Measurements from ENCODE around the gene PFDN5. TPM values are rescaled to one million over a fixed set of nuclear protein-coding genes. Genes with fewer than 3 reads are reported as not detected.
A peak's percentile ranks its signal among the peaks of the same experiment; 100 is the strongest.
"Not testable (repeated sequence)": the region's sequence is repeated elsewhere in the genome, so short reads cannot be mapped to it uniquely, and the experiment has no call there.

PFDN5 gene
- total RNA-seq, 1 experiment from 2014 or later = 309 TPM

DNA sequence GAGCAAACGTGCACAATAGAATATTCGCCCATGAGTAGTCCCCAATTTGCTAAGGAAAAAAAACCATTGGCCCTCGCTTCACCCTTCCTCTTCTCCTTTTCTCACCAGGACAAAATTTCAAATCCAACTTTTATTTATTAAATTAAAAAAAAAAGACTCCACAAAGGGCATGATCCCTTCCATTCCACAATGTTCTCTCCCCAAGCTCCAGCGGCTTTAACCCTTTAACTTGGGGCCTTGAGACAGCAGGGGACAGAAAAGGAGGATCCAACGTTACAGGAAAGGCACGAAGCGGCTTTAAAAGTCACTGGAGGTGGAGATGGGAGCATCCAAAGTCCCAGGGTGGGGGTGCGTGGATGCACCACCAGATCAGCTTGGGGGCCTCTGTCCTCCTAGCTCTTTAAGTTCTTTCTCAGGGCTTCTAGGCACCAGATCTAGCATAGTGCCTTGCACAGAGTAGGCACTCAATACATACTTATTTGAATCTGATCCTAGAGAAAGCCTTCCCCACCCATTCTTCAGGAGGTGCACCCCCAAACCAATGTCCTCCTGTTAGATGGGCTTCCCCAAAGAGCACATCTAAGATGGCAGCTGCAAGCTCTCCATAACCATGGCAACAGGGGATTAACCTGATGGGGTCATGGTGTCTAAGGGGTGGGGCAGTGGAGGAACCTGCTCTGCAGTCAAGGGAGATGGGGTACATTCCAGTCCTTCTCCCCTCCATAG lies 31.3 kb downstream of the PFDN5 start:
- no peak for DNase-seq (ENCODE audit: low read depth)

DNA sequence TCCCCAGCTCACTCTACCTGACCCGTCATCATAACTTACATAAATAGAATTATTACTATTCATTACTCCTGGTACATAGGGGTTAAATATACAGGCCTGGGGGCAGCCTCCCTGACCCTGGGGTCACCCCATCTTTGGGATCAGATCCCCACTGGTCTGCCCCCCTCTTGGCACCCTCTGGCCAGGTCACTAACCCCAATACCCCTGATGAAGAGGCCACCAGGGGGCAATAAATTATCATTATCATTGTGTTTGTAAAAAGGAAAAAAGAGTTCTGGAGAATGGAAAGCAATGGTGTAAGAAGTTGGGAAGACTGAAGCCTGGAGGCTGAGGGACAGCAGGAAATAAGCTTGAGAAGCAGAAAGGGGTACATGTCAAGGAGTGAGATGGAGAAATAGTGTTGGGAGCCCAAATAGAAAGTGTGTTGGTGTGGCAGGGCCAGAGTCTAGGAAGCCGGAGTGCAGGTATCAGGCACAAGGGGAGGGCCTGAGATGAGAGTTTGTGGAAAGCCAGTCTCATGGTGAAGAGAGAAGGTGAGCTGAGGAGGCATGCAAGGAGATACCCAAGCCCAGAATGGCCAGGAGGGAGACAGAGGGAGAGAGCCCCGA lies 32.2 kb downstream of the PFDN5 start:
- peak; percentile 24 for DNase-seq (ENCODE audit: low read depth)

DNA sequence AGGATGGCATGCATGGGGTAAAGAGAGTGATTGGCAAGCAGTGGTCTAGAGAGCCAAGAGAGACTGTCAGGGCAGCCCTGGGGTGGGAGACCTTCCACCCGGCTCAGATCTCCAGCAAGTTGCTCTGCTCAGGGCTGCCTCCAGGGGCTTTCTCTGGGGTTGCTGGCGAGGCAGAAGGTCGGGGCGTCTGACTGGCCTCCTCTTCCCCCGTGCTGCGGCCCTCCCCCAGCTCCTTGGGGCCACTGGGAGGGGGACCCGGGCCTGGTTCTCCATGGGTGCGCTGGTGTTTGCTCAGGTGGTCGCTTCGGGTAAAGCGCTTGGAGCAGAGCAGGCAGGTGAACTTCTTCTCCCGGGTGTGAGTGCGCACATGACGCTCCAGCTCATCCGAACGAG lies 32.7 kb downstream of the PFDN5 start:
- no peak for DNase-seq (ENCODE audit: low read depth)

DNA sequence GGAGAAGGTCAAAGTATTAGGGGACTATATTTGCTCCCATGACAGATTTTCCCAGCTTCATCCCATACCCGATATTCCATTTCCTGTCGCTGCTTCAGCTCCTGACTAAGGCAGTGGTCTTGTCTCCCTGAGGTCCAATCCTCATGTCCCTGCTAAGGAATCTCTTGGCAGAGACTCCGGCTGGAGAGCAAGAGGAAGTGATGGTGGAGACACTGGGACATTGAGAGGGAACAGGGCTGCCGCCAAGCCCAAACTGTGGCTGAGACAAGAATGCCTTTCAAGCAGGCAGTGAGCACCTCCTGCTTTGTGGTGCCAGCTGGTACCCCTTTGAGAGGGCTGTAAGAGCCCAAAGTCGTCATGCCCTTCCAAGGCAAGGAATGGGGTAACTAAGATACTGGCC lies 35.3 kb downstream of the PFDN5 start:
- no peak for DNase-seq (ENCODE audit: low read depth)

DNA sequence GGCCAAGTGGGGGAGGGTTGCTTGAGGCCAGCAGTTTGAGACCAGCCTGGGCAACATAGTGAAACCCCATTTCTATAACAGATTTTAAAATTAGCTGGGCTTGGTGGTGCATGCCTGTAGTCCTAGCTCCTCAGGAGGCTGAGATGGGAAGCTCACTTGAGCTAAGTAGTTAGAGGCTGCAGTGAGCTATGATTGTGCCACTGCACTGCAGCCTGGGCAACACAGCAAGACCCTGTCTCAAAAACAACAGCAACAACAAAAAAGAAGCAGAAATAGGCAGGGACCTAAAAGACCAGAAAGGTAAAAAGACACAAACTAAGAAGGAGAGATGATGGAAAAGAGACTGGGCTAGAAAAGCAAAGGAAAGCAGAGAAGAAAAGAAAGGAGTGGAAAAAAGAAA lies 37.0 kb downstream of the PFDN5 start:
- DNase-seq (ENCODE audit: low read depth) = not testable (repeated sequence)

DNA sequence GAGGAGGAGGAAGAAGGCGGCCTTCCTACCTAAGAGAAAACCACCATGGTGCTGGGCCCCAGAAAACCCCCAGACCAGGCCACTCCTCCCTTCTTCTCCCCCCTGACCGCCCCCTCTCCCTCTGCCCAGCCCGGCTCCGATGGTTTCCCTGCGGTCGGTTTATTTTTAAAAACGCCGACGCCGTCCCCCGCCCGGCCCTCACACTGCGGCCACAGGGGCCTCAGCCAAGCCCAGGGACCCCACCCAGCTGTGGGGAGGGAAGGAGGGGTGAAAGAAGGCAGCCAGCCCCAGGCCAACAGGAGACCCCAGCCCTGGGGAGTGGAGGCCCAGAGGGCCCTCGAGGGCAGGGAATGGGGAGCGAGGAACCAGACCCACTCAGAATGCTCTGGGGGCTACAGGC lies 37.4 kb downstream of the PFDN5 start:
- DNase-seq (ENCODE audit: low read depth) = no peak

DNA sequence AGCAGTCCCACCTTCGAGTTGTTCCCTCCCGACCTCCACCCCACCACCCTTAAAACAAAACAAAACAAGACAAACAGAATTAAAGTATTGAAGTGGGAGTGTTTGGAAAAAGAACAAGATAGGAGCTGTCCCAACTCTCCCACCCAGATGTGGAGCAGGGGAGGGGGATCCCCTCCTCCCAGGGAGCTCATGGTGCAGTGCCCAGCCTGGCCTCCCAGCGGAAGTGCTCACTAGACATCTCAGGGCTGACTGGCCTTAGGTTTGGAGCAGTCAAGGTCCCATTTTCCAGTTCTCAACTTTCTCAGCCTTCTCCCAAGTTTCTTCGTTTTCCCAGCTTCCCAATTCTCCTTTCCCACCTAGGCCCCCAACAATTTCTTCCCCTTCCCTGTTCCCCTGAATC lies 37.9 kb downstream of the PFDN5 start:
- DNase-seq (ENCODE audit: low read depth) = no peak

DNA sequence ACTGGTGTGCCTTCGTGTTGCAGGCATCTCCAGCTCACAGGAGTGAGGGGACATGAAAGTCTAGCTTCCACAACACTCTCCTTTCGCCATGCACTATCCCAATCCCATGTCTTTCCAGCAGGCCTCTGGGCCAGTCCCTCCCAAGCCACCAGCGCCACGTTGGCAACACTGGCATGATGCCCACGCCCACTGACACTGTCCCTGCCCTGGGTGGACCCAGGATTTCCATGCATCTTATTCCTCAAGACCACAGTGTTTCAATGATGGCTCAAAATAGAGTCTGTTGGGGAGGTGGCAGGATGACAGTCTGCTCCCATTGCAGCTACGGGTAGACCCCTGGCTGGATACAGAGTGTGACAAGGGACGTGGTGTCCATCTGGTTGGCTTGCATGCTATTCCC lies 38.5 kb downstream of the PFDN5 start:
- DNase-seq (ENCODE audit: low read depth) = no peak

DNA sequence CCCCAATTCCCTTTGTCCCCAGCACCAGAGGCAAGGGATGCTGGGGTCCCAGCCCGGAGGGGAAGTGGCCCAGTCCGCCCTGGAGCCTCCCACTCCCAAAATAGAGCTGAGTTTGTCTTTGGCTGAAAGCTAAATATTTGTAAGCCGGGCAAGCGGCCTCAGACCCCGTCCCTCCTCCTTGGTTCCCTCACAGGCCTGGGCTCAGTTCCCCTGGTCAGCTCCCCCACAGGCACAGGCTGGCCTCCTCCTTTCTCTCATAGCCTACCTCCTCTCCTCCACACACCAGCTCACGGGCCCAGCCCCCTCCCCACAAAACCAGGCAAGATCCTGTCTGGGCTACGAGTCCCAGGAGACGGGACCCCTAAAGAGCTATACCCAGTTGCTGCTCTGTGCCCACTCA lies 39.5 kb downstream of the PFDN5 start:
- no peak for DNase-seq (ENCODE audit: low read depth)

DNA sequence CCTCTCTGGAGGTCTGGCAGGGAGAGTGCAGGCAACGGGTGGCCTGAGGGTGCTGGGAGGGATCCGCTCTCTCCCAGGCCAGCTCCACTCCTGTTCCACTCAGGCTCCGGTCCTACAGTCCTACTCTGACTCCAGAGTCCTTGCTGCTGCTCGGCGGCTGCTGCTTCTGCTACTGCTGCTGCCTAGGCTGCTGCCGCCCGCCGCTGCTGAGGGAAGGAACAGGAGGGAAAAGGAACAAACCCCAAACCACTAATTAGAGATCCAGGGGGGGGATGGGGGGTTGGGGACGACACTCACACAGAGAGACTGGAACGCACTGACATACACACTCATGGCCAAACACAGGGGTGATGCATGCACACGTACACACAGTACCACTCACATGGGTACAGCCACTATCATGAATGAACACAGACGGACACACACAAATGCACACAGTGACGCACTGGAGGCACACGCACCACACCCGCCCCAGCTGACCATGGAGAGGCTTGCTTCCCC lies 40.9 kb downstream of the PFDN5 start, which contains the start of gene SP7:
Gene SP7 (minus strand): TSS at position 174 of the 501 bp plus-strand sequence. CDS start 708 bp downstream, outside the sequence.
- DNase-seq (ENCODE audit: low read depth) = no peak

DNA sequence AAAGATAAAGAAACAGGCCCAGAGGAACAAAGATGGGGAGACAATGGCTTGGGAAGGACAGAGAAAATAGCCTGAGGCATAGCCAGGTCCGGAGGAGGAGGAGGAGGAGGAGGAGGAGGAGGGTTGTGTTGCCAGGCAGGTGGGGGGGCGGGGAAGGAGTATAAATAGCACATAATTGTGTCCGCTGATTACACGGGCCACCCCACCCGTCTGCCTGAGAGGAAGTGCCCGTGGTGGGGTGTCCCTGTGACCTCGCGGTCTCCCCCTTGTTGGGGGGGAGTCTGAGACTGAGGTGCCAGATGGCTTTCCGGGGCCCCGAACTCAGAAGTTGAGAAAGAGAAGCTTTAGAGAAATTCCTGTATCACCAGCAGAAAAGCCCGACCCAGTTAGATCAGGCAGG lies 42.7 kb downstream of the PFDN5 start:
- DNase-seq (ENCODE audit: low read depth) = no peak

DNA sequence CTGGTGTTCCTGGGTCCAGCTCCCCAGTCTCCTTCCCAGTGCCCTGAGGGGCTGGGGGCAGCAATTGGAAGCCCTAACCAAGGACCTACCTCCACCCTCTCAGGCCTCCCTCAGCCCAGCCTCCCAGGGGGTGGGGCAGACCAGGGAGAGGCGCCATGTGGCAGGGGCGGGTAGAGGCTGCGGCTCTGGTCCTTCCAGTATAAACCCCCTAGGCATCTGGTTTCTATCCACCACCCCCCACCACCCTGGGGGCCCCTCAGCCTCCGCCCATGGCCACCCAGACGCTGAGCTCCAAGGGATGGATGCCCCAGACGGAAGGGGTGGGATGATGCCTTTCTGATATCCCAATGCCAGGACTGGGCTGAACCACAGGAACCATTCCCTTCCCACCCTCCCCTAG lies 43.6 kb downstream of the PFDN5 start:
- DNase-seq (ENCODE audit: low read depth) = no peak

DNA sequence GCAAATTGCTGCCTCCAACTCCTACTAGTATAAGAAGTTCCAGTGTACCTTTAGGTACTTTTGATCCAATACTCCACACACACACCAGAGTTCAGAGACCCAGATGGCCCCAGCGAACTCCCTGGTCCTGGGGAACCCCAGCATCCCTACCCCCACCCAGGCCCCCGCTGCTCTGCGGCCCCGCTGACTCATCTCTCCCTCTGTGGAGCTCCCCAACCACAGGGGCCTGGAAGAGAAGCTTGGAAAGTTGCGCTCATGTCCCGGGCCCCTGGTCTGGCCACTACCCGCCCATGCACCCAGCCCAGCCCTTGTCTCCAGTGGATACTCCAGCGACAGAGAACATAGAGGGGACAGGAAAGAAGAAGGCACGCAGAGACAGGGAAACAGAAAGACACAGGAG lies 45.1 kb downstream of the PFDN5 start:
- no peak for DNase-seq (ENCODE audit: low read depth)

DNA sequence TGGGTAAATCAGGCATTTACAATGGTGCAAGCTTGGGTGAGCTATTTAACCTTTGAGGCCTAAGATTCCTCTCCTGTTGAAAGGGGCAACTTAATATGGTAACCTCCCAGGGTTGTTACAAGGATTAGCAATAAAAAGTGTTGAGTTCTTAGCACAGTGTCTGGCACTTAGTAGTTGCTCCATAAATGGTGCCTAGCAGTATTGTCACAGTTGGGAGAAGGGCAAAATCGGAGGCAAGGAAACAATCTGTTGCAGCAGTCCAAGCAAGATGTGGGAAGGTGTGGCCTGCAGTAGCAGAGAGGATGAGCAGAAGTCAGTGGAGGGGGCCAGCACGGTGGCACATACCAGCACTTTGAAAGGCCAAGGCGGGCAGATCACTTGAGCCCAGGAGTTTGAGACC lies 48.1 kb downstream of the PFDN5 start:
- DNase-seq (ENCODE audit: low read depth) = no peak

DNA sequence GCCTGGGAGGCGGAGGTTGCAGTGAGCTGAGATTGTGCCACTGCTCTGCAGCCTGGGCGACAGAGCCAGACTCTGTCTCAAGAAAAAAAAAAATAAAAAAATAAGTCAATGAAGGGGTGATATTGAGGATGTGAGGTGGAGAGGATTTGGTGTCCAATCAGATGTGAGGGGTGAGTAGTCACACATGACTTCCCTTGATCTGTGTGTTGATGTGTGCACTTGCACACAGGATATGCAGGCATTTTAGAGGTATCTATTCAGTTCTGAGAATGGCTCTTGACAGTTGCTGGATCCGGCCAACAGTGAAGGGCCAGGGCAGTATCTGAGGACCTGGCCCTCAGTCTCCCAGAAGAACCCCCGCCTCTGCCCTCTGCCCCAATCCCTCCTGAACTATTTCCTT lies 48.6 kb downstream of the PFDN5 start:
- DNase-seq (ENCODE audit: low read depth) = no peak

DNA sequence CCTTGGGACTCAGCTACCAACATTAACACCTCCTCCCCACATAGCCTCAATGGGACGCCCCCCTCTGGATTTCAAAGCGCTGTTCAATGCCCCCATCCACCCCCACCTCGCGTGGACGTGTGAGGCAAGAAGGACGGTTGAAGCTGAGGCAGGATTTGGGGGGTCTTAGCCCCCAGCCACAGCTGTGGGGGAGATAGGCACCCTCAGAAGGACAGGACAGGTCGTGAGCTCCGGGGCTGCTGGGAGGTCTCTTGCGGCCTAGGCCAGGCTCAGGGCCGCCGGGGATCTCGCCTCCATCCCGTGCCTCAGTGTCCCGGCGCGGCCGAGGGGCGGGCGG lies 49.1 kb downstream of the PFDN5 start:
- no peak for DNase-seq (ENCODE audit: low read depth)

DNA sequence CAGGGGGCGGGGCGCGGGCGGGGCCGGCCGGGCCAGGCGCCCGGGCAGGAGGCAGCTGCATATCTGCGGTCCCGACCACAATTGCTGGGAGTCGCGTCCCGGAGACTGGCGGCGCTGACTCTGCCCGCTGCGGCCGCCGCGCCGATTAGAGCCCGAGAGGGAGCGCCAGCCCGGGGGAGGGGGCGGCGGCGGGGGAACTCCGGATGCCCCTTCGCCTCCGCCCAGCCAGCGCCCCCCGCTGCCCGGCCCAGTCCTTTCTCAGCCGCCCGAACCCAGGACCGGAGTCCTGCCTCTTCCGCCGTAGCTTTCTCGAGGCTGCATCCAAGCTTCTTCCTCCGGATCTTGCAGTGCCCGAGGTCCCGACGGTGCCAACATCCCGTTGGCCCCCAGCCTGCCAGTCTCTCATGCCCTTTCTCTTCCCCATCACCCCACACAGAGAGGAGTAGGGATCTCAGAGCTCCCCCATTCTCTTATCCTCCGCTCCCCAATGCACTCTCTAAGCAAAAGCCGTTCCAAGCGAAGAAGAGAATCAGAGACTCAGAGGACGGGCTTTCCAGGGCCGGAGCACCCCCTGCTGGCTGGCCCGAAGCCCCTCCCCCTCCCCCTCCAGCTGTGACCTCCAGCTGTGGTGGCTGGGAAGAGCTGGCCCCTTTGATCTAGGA lies 49.6 kb downstream of the PFDN5 start:
- peak; percentile 66 for DNase-seq (ENCODE audit: low read depth)

DNA sequence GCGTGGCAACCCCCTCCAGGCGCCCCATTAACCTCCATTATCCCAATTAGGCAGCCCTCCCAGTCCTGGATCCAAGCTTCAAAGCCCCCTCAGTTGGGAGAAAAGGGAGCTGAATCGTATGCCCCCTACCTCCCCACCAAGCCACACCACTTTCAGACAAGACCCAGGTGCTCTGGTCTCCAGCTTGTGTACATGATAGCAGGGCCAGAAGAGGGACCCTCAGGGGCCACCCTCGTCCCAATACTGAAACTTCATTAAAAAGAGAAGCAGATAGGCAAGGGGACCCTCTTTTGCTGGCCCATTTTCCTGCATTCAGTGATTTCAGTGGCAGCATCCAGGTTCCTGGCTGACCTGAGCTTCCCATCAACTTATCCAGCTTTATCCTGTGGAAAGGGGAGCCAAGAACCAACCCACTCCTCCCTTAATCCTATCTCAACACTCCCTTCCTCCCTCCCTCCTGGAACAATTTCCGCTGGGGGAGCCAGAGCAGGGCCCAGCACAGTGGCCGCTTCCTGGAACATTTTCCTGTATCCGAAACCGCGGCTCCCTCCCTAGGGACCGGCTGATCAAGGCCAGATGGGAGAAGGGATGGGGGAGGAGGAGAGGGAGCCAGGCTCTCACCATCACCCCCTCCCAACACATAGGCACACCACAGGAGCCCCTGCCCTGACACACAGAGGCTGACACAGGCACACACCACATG lies 50.3 kb downstream of the PFDN5 start:
- DNase-seq (ENCODE audit: low read depth) = no peak

DNA sequence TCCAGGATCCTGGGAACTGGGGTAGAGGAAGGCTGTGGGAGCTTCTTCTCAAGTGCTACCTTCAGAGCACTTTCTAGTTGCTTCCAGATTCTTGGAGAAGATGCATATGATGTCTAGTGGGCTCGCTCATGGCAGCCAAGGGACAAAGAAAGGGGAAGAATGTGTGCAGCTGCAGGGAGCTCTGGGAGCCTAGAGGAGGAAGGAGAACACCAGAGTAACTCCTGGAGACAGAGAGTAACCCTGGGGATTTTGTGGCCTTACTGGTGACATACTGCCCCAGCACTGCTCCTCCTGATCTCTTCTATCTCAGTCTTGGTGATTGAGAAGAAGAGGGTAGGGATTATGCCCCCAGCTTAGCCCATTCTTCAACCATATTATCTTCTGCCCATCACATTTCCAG lies 51.1 kb downstream of the PFDN5 start:
- no peak for DNase-seq (ENCODE audit: low read depth)

DNA sequence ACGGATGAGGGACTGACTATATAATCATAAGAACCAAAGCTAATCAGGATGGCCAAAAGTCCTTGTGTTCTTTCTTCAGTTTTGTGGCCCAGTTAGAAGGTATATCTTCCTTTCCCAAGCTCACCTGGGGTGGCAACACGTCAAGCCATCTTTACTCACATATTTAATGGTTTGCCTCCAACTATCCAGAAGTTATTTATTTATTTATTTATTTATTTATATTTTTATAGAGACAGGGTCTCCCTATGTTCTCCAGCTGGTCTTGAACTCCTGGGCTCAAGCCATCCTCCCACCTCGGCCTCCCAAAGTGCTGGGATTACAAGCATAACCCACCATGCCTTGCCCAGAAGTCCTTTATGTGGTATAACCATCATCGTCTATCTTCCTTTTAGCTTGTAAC lies 52.6 kb downstream of the PFDN5 start:
- no peak for DNase-seq (ENCODE audit: low read depth)

All from HT1080 (cell line).